Prostate gland (tissue), 2 donors: ENCODE measurements around the gene ATP6V1B1. TPM values are rescaled to one million over a fixed set of nuclear protein-coding genes. Genes with fewer than 3 reads are reported as not detected.

Source experiments
- DNase-seq: peaks from one replicate; pipeline ENCODE4 v3.0.0-alpha.2; 2019; ENCODE audit warnings: low spot score
- H3K27ac ChIP-seq, 2 donors: fragments of 200-600 bp; sonication (generic); 2 replicates each; pipeline ENCODE4 v1.5.1; 2017 to 2019
- H3K27me3 ChIP-seq: fragments of 200-600 bp; sonication (generic); replicated peaks from 2 replicates; pipeline ENCODE4 v1.5.1; 2019; ENCODE audit not compliant: insufficient read depth
- H3K36me3 ChIP-seq, 2 donors: fragments of 200-600 bp; sonication (generic); 1 replicate in 1 of 2; 2 replicates in 1 of 2; pipeline versions ENCODE4 v1.5.1 to v1.8.1; 2017 to 2019
- H3K4me1 ChIP-seq: fragments of 200-600 bp; sonication (generic); replicated peaks from 2 replicates; pipeline ENCODE4 v1.5.1; 2019
- H3K4me3 ChIP-seq, 2 donors: fragments of 200-600 bp; sonication (generic); 2 replicates each; pipeline ENCODE4 v1.5.1; 2017 to 2019
- H3K9me3 ChIP-seq: fragments of 200-600 bp; sonication (generic); 2 replicates; pipeline ENCODE4 v1.5.1; 2017
- POLR2A ChIP-seq: fragments of 450-650 bp; IDR thresholded peaks from one replicate; pipeline ENCODE4 v1.6.1; 2016; ENCODE audit warnings: antibody characterized with exemption, mild to moderate bottlenecking
- POLR2AphosphoS5 ChIP-seq: sonication (generic); formaldehyde crosslinking; IDR thresholded peaks from one replicate; pipeline ENCODE4 v1.6.1; 2017; ENCODE audit warnings: antibody characterized with exemption
- WGBS: methylation state at CpG from one replicate; pipeline ENCODE4 v1.1.5; 2018; 5-methylcytosine and 5-hydroxymethylcytosine counted together
- intact Hi-C: fragments of 100-400 bp; cut with DNase I; formaldehyde crosslinking; loops from one replicate; pipeline ENCODE4 v1.14.2; 2022
- total RNA-seq, 2 donors: library from RNA; depleted of rRNA; stranded (reverse); fragments of >200 nt; gene quantifications; one replicate each; pipeline ENCODE4 v1.1.0, GENCODE V29; 2016
- TF ChIP-seq, protein P1 (sequence below), 4 experiments: fragments of 200-600 bp in 2 of 4; fragments of 450-650 bp in 2 of 4; sonication (generic) in 2 of 4; IDR thresholded peaks; 1 replicate in 3 of 4; 2 replicates in 1 of 4; pipeline ENCODE4 v1.5.1; 2016 to 2019; ENCODE audit warnings: antibody characterized with exemption in 4 of 4, mild to moderate bottlenecking in 2 of 4, moderate library complexity in 2 of 4

Gene ATP6V1B1
- total RNA-seq, 2 donors from 2014 or later = 1.2 TPM; not detected in 1

DNA sequence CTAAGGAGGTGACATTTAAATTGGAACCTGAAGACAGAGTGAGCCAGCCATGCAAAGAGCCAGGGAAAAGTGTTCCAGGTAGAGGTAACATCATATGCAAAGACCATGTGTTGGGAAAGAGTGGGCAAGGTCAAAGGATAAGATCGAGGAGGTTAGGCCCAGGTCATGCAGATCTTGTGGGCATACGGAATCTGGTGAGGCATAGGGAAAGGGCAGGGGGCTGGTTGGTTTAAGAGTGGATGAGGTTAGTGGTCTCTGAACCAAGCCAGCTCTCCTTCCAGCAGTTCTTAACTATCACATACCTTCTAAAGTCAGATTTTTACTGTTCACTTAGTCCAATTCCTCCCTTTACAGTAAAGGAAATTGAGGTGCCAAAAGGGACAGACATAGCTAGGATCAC, 45.7 kb downstream of the ATP6V1B1 start:
- no peaks in the 10 kb centered on the region for H3K36me3 ChIP-seq
- WGBS = 83% methylated on average over 2 of the region's 2 CpGs
- H3K4me3 ChIP-seq = no peak overlapping the region
- no peaks in the 10 kb centered on the region for H3K27me3 ChIP-seq
- intact Hi-C loops = no loop called here
- no peak overlapping the region for H3K27ac ChIP-seq
- H3K9me3 ChIP-seq = no peaks in the 10 kb centered on the region
- TF ChIP-seq POLR2A (no peak), POLR2AphosphoS5 (no peak)
- TF ChIP-seq, protein P1, sequence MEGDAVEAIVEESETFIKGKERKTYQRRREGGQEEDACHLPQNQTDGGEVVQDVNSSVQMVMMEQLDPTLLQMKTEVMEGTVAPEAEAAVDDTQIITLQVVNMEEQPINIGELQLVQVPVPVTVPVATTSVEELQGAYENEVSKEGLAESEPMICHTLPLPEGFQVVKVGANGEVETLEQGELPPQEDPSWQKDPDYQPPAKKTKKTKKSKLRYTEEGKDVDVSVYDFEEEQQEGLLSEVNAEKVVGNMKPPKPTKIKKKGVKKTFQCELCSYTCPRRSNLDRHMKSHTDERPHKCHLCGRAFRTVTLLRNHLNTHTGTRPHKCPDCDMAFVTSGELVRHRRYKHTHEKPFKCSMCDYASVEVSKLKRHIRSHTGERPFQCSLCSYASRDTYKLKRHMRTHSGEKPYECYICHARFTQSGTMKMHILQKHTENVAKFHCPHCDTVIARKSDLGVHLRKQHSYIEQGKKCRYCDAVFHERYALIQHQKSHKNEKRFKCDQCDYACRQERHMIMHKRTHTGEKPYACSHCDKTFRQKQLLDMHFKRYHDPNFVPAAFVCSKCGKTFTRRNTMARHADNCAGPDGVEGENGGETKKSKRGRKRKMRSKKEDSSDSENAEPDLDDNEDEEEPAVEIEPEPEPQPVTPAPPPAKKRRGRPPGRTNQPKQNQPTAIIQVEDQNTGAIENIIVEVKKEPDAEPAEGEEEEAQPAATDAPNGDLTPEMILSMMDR (IDR thresholded peaks at IDR 0.05) = no peak
- no peak for DNase-seq
- H3K4me1 ChIP-seq = no peaks in the 10 kb centered on the region

DNA sequence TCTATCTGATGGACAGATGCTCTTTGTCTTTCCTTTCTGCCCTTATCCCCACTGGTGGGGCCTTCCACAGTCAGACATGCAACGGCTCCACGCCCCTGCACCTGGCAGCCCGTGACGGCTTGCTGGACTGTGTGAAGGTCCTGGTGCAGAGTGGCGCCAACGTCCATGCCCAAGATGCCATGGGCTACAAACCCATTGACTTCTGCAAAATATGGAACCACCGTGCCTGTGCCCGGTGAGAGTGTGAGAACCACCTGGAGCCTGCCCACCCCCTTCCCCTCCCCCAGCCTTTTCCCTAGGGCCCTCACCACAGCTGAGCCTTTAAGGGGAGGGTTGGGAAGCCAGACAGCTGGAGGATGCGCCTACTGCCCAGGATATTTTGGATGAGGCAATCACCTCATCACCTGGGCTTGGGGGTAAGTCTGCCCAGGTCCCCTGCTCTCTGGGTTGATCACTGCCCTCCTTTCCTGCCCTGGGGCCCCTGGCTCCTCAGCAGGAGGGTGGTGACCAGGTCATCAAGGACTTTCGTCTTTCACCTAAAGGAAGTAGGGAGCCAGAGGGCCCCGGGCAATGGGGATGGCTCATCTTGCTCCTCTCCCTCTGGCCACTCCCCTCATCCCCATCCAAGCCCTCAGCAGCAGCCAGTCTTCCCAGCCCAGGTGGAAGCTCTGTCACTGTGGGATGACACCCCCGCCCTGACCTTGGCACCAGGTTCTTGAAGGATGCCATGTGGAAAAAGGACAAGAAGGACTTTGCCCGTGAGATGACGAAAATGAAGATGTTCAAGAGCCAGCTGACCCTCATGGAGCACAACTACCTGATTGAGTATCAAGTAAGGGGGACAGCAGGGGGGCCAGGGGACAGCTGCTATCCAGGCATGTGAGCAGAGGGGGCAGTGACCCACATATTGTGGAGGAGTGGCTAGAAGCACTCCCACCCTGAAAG, 46.4 kb downstream of the ATP6V1B1 start:
- H3K9me3 ChIP-seq = no peaks in the 10 kb centered on the region
- intact Hi-C loops = no loop called here
- no peaks in the 10 kb centered on the region for H3K36me3 ChIP-seq
- no peaks in the 10 kb centered on the region for H3K27me3 ChIP-seq
- no peaks in the 10 kb centered on the region for H3K4me1 ChIP-seq
- no peak overlapping the region for H3K27ac ChIP-seq
- DNase-seq = no peak
- H3K4me3 ChIP-seq = no peak overlapping the region
- 87% methylated on average over 14 of the region's 14 CpGs for WGBS
- no peak for TF ChIP-seq POLR2A
- TF ChIP-seq POLR2AphosphoS5 = no peak
- TF ChIP-seq, protein P1 (IDR thresholded peaks at IDR 0.05) = no peak

DNA sequence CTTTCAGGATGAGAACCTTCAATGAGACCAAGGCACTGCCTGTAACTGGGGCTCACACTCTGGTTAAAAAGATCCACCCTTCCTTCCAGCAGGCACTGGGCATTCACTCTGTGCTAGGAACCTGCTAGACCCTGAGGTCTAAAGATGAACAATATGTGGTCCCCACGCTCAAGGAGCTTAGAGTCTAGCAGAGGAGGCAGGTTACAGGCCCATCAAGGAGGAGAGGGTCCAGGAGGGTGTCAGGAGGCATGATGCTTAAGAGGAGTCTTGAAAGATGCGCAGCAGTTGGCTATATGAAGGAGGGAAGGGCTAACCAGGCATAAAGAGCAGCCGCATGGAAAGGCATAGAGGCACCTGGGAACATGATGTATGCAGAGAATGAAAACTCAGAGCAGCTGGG, 47.3 kb downstream of the ATP6V1B1 start:
- TF ChIP-seq POLR2AphosphoS5 (no peak), POLR2A (no peak)
- TF ChIP-seq, protein P1 (IDR thresholded peaks at IDR 0.05) = no peak
- intact Hi-C loops = no loop called here
- no peaks in the 10 kb centered on the region for H3K27me3 ChIP-seq
- no peaks in the 10 kb centered on the region for H3K36me3 ChIP-seq
- H3K9me3 ChIP-seq = no peaks in the 10 kb centered on the region
- DNase-seq = no peak
- H3K4me3 ChIP-seq = no peak overlapping the region
- WGBS = 96% methylated on average over 3 of the region's 3 CpGs
- no peaks in the 10 kb centered on the region for H3K4me1 ChIP-seq
- no peak overlapping the region for H3K27ac ChIP-seq

DNA sequence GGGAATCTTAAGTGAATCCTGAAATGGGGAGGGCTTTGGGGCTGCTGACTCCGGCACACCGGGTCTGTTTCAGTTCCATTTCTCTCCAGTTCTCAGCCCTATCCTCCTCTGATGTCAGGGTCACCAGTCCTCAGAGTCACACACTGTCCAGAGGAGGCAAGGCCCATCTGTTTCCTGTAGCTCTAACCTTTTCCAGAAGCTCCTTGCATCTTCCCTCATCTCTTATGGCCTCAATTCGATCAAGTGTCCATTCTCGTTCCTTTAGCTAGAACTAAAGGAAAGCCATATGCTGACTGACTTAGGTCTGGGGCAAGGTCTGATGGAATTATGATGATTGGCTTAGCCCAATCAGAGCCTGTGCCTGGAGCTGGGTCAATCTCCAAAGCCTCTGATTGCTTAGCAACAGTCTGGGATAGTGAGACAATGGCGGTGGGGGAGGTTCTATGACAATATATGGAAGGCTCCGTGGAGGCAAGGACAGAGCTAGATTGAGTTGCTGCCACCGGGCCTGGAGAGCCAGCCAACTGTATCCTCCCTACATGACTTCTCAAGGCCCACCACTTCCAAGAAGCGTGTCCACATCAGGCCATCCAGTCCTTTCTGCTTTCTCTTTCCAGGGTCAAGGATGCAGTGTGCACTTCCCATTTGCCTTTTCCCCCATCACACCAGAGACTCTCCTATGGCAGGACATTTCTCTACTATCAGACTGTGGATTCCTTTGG, 48.0 kb downstream of the ATP6V1B1 start:
- H3K36me3 ChIP-seq = peaks cover under 1 to 7% of the 10 kb centered on the region in 2 donors
- H3K27ac ChIP-seq = no peak overlapping the region
- no peak for DNase-seq
- H3K4me3 ChIP-seq = no peak overlapping the region
- no peaks in the 10 kb centered on the region for H3K4me1 ChIP-seq
- no peaks in the 10 kb centered on the region for H3K27me3 ChIP-seq
- intact Hi-C loops = no loop called here
- 91% methylated on average over 8 of the region's 8 CpGs for WGBS
- TF ChIP-seq POLR2AphosphoS5 (no peak), POLR2A (no peak)
- TF ChIP-seq, protein P1 (IDR thresholded peaks at IDR 0.05) = no peak
- H3K9me3 ChIP-seq = no peaks in the 10 kb centered on the region
